T-helper 17 cell (primary cell): Measurements from ENCODE around the gene CUL4B. TPM values are rescaled to one million over a fixed set of nuclear protein-coding genes. Genes with fewer than 3 reads are reported as not detected.
"Not testable (repeated sequence)": the region's sequence is repeated elsewhere in the genome, so short reads cannot be mapped to it uniquely, and the experiment has no call there.

Source experiments
- ATAC-seq: fragments of 150-1000 bp; cut with Tn5 transposase; 2 replicates; pipeline ENCODE4 v1.10.0; 2021; ENCODE audit warnings: mild to moderate bottlenecking, moderate library complexity
- DNase-seq, 3 donors: peaks; one replicate each; pipeline versions ENCODE4 v3.0.0 to v3.0.0-alpha.2; 2020 to 2021
- H3K9me3 ChIP-seq: one replicate; pipeline ENCODE4 v1.7.0; 2013; ENCODE audit warnings: low read length, mild to moderate bottlenecking; ENCODE audit not compliant: control insufficient read depth, poor library complexity, severe bottlenecking
- H3K27ac Mint-ChIP-seq: one replicate; pipeline ENCODE4 v1.8.0; 2022; ENCODE audit warnings: mild to moderate bottlenecking, moderate library complexity, mixed read lengths
- H3K27me3 Mint-ChIP-seq: one replicate; pipeline ENCODE4 v1.8.0; 2022; ENCODE audit warnings: mixed read lengths
- H3K36me3 Mint-ChIP-seq: one replicate; pipeline ENCODE4 v1.8.0; 2022; ENCODE audit warnings: low read depth, mixed read lengths
- H3K4me1 Mint-ChIP-seq: one replicate; pipeline ENCODE4 v1.8.0; 2022; ENCODE audit warnings: mild to moderate bottlenecking, mixed read lengths
- H3K4me3 Mint-ChIP-seq: one replicate; pipeline ENCODE4 v1.8.0; 2022; ENCODE audit warnings: mild to moderate bottlenecking, moderate library complexity, mixed read lengths
- total RNA-seq, 4 donors: library from RNA in 2 of 4; stranded (reverse) in 2 of 4; gene quantifications; one replicate each; pipeline ENCODE4 v1.2.3 and lab custom pipeline; 2022 to 2026

The CUL4B gene
- total RNA-seq, 2 donors from 2014 or later, result 32.4 to 33.9 TPM

DNA sequence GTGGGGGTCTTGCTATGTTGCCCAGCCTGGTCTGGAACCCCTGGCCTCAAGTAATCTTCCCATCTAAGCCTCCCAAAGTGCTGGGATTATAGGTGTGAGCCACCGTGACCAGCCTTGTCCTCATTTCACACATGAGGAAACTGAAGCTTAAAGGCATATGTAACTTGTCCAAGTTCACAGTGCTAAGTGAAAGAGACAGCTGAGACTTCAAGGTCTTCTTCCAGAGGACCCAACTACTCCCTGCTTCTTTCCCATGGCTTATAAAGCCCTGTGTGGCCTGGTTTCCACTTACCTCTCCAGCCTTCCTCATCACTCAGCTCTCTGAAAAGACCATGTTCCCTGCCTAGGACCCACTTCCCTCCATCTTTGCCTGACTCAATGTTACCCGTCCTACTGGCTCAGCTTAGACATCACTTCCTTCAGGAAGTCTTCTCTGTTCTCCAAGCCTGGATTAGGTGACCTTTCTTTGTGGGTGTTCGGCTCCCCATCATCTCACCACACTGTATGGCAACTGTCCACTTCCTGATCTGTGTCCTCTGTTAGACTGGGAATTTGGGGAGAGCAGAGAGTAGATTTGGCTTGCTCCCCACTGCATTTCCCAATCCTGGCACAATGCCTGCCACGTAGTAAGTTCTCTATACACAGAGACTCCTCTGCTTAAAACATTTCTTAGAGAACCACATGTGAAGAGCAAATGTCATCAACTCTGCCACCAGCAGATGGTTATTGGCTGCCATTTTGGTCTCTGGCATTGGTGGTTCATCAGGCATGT, 61.3 kb downstream of the CUL4B start:
- H3K27ac Mint-ChIP-seq, result no peak overlapping the region
- no peaks in the 10 kb centered on the region for H3K36me3 Mint-ChIP-seq
- H3K4me3 Mint-ChIP-seq, result no peak overlapping the region
- H3K4me1 Mint-ChIP-seq, result peaks cover 4% of the 10 kb centered on the region
- no peaks in the 10 kb centered on the region for H3K9me3 ChIP-seq
- no peak for ATAC-seq
- no peaks in the 10 kb centered on the region for H3K27me3 Mint-ChIP-seq
- no peak for DNase-seq

DNA sequence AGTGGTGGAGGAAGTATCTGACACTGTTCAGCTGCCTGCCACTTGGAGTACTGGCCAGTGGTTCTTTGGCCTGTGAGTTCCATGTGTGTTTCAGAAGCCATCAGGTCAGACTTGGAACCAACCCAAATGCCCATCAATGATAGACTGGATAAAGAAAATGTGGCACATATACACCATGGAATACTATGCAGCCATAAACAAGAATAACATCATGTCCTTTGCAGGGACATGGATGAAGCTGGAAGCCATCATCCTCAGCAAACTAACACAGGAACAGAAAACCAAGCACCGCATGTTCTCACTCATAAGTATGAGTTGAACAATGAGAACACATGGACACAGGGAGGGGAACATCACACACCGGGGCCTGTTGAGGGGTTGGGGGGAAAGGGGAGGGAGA, 70.6 kb downstream of the CUL4B start:
- H3K4me3 Mint-ChIP-seq, H3K36me3 Mint-ChIP-seq, H3K27ac Mint-ChIP-seq, DNase-seq, H3K4me1 Mint-ChIP-seq, ATAC-seq, H3K9me3 ChIP-seq, H3K27me3 Mint-ChIP-seq: not testable (repeated sequence)

DNA sequence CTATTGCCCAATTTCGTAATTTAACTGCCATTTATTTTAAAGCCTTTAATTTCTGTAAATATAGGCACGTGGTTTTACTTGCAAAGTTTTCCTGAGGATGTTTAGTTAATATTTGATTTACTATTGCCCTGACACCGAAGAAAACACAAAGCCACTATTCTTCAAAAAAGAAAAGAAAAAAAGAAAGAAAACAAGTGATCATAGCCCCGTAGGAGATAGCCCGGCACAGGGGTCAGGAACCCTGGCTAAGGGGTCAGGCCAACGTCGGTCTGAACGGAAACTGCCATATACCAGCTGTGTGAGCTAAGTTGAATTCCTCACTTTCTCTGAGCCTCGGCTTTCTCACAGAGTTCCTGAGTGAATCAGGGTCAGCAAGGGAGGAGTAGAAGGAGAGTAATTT, 74.0 kb downstream of the CUL4B start:
- no peak for ATAC-seq
- H3K4me3 Mint-ChIP-seq, result no peak overlapping the region
- DNase-seq, result no peak
- H3K36me3 Mint-ChIP-seq, result peaks cover 2% of the 10 kb centered on the region
- H3K9me3 ChIP-seq, result no peaks in the 10 kb centered on the region
- no peaks in the 10 kb centered on the region for H3K27me3 Mint-ChIP-seq
- H3K27ac Mint-ChIP-seq, result no peak overlapping the region
- H3K4me1 Mint-ChIP-seq, result peaks cover 8% of the 10 kb centered on the region

DNA sequence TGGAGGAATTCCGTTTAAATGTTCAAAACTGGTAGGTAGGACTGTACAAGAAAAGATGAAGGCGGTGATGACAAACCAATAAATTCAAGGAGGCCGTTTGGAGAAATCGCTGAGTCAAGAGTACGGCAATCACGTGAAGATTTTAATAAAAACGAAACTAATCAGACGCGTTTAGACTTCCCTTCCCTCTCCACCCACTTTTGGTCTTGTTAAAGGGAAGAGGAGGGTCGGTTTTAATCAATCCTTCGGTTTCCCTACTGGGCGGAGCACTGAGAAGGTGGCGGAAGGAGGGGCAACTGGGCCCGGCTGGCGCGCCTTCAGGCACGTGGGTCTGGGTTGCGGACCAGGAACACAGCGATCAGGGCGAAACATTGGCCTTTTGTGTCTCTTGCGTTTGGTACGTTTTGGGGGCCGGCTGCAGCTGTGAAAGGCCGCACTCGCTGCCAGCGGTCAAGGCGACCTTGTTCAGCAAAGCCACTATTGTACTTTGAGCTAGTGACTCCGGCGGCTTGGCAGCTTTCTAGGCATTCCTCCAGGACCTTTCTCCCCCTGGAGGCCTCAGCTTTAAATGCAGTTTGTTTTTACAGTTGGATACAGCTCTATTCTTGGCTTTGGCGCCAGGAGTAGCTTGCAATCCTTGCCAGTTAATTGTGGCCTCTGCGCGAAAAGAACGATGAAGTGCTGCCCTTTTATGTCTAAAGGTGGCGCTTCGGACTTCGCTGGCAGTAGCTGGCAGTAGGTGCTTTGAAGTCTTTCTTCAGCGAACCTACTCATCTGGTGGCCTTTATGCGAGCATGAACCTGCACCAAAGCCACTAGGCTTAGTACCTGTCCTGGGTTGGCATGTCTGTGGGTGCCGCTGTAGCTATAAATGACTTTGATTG, 74.9 kb downstream of the CUL4B start:
- DNase-seq (peak; percentile 16 to 51 (median 36)), ATAC-seq (peak; percentile 80)
- Mint-ChIP-seq H3K27me3 (no peaks in the 10 kb centered on the region), H3K27ac (peak overlapping the region; percentile 85), H3K36me3 (peaks cover 2% of the 10 kb centered on the region), H3K4me1 (peaks cover 8% of the 10 kb centered on the region), H3K4me3 (peak overlapping the region; percentile 89)
- no peaks in the 10 kb centered on the region for H3K9me3 ChIP-seq

DNA sequence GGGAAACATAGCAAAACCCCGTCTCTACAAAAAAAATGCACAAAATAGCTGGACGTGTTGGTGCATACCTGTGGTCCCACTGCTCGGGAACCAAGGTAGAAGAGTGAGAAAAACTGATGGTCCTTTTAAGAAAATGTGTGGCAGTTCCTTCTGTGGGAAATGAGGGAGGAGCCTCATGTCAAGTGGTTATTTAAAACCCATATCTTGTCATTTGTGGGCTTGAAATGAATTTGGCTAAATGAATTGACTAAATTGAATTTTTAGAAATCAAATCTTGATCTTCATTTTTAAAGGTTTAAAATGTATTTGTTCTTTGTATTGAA, 75.5 kb downstream of the CUL4B start:
- peak overlapping the region; percentile 85 for H3K27ac Mint-ChIP-seq
- peaks cover 8% of the 10 kb centered on the region for H3K4me1 Mint-ChIP-seq
- peak overlapping the region; percentile 89 for H3K4me3 Mint-ChIP-seq
- H3K36me3 Mint-ChIP-seq, result peaks cover 2% of the 10 kb centered on the region
- no peaks in the 10 kb centered on the region for H3K27me3 Mint-ChIP-seq
- DNase-seq, result no peak
- ATAC-seq, result no peak
- no peaks in the 10 kb centered on the region for H3K9me3 ChIP-seq

DNA sequence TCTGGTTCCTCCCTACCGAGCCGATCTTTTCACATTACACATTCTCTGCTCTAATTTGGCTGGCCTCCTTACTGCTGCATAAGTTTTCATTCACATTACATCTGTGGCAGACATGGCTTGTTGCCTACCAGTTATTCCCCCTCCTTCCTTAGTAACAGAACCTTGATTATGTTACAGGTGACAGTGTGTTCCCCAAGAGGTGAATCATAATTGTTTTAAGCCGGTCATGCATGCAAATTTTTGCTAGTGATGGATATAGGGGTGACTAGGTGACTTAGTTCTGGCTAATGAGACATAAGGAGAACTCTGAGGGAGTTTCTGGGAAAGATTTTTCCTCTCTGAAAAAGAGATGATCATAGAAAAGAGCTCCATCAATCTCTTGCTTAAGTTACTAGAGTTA, 83.3 kb downstream of the CUL4B start:
- no peaks in the 10 kb centered on the region for H3K9me3 ChIP-seq
- ATAC-seq (no peak), DNase-seq (no peak)
- Mint-ChIP-seq H3K27ac (no peak overlapping the region), H3K4me1 (peaks cover 3% of the 10 kb centered on the region), H3K27me3 (no peaks in the 10 kb centered on the region), H3K36me3 (no peaks in the 10 kb centered on the region), H3K4me3 (no peak overlapping the region)

DNA sequence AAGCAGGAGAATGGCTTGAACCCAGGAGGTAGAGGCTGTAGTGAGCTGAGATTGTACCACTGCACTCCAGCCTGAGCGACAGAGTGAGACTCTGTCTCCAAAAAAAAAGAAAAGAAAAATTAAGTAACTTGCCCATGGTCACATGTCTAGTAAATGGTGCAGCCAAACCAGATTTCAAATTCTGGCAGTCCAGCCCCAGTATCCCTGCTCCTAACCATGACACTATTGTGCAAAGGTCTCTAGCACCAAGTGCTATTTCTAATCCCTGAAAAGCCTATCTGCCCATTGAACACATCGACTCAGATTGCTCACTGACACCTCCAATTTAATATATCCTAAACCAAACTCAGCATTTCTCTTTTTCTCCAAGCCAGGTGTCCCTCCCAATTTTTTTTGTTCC, 84.0 kb downstream of the CUL4B start:
- Mint-ChIP-seq H3K4me3 (no peak overlapping the region), H3K27me3 (no peaks in the 10 kb centered on the region), H3K36me3 (no peaks in the 10 kb centered on the region), H3K4me1 (peaks cover 3% of the 10 kb centered on the region), H3K27ac (no peak overlapping the region)
- DNase-seq (no peak), ATAC-seq (no peak)
- H3K9me3 ChIP-seq, result no peaks in the 10 kb centered on the region

DNA sequence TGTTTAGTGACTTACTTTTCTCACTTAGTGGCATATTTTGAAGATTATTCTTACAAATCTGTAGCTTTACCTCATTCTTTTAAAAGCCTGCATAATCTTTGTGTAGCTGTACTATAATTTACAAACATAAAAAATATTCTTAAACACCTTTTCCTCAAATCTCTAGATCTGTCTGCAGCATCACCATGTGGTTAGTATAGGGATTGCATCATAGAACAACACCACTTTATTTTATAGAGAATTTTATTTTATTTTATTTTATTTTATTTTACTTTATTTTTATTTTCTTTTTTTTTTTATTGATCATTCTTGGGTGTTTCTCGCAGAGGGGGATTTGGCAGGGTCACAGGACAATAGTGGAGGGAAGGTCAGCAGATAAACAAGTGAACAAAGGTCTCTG, 85.3 kb downstream of the CUL4B start:
- ATAC-seq, H3K36me3 Mint-ChIP-seq, H3K27ac Mint-ChIP-seq: not testable (repeated sequence)

More for the DNA sequence above, 85.3 kb downstream of the CUL4B start:
- not testable (repeated sequence) for H3K9me3 ChIP-seq, H3K4me1 Mint-ChIP-seq, H3K27me3 Mint-ChIP-seq, DNase-seq, H3K4me3 Mint-ChIP-seq

Other genes with a start within 250 kb of the CUL4B start
- under 1 TPM in 1 of 2 donors, not detected in 1; 0.30 TPM for gene TMEM255A, start 249.5 kb downstream of the CUL4B start, total RNA-seq
- gene ATP1B4, start 198.9 kb downstream of the CUL4B start, total RNA-seq, result not detected
- gene LAMP2, start 91.7 kb downstream of the CUL4B start, total RNA-seq, result 10 to 100 TPM; 24.9 to 26.5 TPM
- 10 to 100 TPM; 16.2 to 19.6 TPM for gene MCTS1, start 43.1 kb upstream of the CUL4B start, total RNA-seq
- 1 to 10 TPM; 4.3 to 5.4 TPM for gene C1GALT1C1, start 69.1 kb upstream of the CUL4B start, total RNA-seq